H1 (cell line): Measurements from ENCODE around the gene KCNK15. TPM values are rescaled to one million over a fixed set of nuclear protein-coding genes. Genes with fewer than 3 reads are reported as not detected.

Experiments used
- CTCF ChIA-PET: fragments of 300-600 bp; sonication (Branson Sonifier 250); formaldehyde crosslinking; loops from one replicate; lab custom pipeline; 2021; ENCODE audit not compliant: partially characterized antibody; lab: Charles Lee
- POLR2A ChIA-PET: fragments of 300-600 bp; sonication (Branson Sonifier 250); formaldehyde crosslinking; loops from one replicate; lab custom pipeline; 2021; ENCODE audit warnings: inconsistent platforms; ENCODE audit not compliant: partially characterized antibody; lab: Charles Lee
- DNase-seq, 2 experiments: peaks; one replicate each; pipeline versions ENCODE4 v3.0.0 to v3.0.0-alpha.2; 2010 to 2022; ENCODE audit warnings: low spot score in 2 of 2, low read depth in 1 of 2, mixed read lengths in 1 of 2
- FAIRE-seq: peaks from 2 replicates; lab custom pipeline; 2011; peaks lifted over from hg19 to GRCh38; lab: Jason Lieb, UNC
- H2AFZ ChIP-seq: 2 replicates; pipeline ENCODE4 v1.8.1; 2012; ENCODE audit warnings: low read length, inconsistent platforms
- H2AK5ac ChIP-seq: 2 replicates; pipeline ENCODE4 v1.6.1; 2013; ENCODE audit warnings: low read depth, low read length
- H2BK120ac ChIP-seq: replicated peaks from 2 replicates; pipeline ENCODE3; 2013; ENCODE audit warnings: low read depth, low read length, inconsistent platforms
- H2BK12ac ChIP-seq: 2 replicates; pipeline ENCODE4 v1.6.1; 2013; ENCODE audit warnings: low read depth, low read length
- H2BK15ac ChIP-seq: 2 replicates; pipeline ENCODE4 v1.6.1; 2013; ENCODE audit warnings: low read length
- H2BK20ac ChIP-seq: 2 replicates; pipeline ENCODE4 v1.6.1; 2013; ENCODE audit warnings: low read length
- H2BK5ac ChIP-seq: 2 replicates; pipeline ENCODE4 v1.6.1; 2013; ENCODE audit warnings: low read depth, low read length
- H3K14ac ChIP-seq: 2 replicates; pipeline ENCODE4 v1.6.1; 2013; ENCODE audit warnings: inconsistent platforms; ENCODE audit not compliant: insufficient read length
- H3K18ac ChIP-seq: 2 replicates; pipeline ENCODE4 v1.6.1; 2013; ENCODE audit warnings: low read length; ENCODE audit errors: extremely low read depth
- H3K23ac ChIP-seq: 2 replicates; pipeline ENCODE4 v1.6.1; 2013; ENCODE audit warnings: inconsistent platforms; ENCODE audit not compliant: insufficient read length
- H3K23me2 ChIP-seq: 2 replicates; pipeline ENCODE4 v1.6.1; 2013; ENCODE audit warnings: low read depth, low read length
- H3K27ac ChIP-seq: 2 replicates; pipeline ENCODE4 v1.6.1; 2011; ENCODE audit warnings: low read depth, low read length, inconsistent platforms
- H3K27me3 ChIP-seq, 4 experiments: replicated peaks in 1 of 4; 1 replicate in 1 of 4; 2 replicates in 3 of 4; pipeline versions ENCODE4 v1.6.1 to v1.8.1; 2011 to 2013; ENCODE audit warnings: low read length in 3 of 4, mild to moderate bottlenecking in 3 of 4, inconsistent platforms in 2 of 4, mixed read lengths in 2 of 4, moderate library complexity in 1 of 4; ENCODE audit not compliant: control insufficient read depth in 3 of 4, insufficient read depth in 3 of 4; ENCODE audit errors: extremely low read depth in 1 of 4
- H3K36me3 ChIP-seq, 4 experiments: 2 replicates each; pipeline versions ENCODE4 v1.6.1 to v1.8.1; 2011 to 2013; ENCODE audit warnings: mild to moderate bottlenecking in 4 of 4, low read length in 3 of 4, moderate library complexity in 2 of 4, control low read depth in 1 of 4, inconsistent platforms in 1 of 4; ENCODE audit not compliant: insufficient read depth in 4 of 4, control insufficient read depth in 2 of 4
- H3K4ac ChIP-seq: replicated peaks from 2 replicates; pipeline ENCODE3; 2013; ENCODE audit warnings: low read length, low read depth, mixed read lengths, inconsistent platforms; ENCODE audit not compliant: insufficient read length
- H3K4me1 ChIP-seq, 4 experiments: replicated peaks in 1 of 4; 1 replicate in 1 of 4; 2 replicates in 3 of 4; pipeline versions ENCODE4 v1.6.1 to v1.8.1; 2011 to 2013; ENCODE audit warnings: low read length in 3 of 4, inconsistent platforms in 2 of 4, mixed read lengths in 1 of 4; ENCODE audit not compliant: insufficient read depth in 4 of 4, control insufficient read depth in 3 of 4
- H3K4me2 ChIP-seq, 2 experiments: 2 replicates each; pipeline versions ENCODE4 v1.6.1 to v1.8.1; 2011 to 2013; ENCODE audit warnings: low read depth in 2 of 2, low read length in 2 of 2, control low read depth in 1 of 2, inconsistent platforms in 1 of 2, mild to moderate bottlenecking in 1 of 2; ENCODE audit not compliant: insufficient read depth in 1 of 2
- H3K4me3 ChIP-seq, 4 experiments: fragments of 200-600, 300-600 bp in 1 of 4; sonication (generic), shearing (Covaris generic), sonication (Bioruptor Twin) in 1 of 4; 2 replicates each; pipeline versions ENCODE4 v1.5.1 to v1.8.1; 2011 to 2016; ENCODE audit warnings: low read length in 4 of 4, low read depth in 3 of 4, control low read depth in 2 of 4, inconsistent platforms in 2 of 4, mild to moderate bottlenecking in 2 of 4, mixed read lengths in 1 of 4, moderate library complexity in 1 of 4; ENCODE audit not compliant: insufficient read depth in 2 of 4; ENCODE audit errors: extremely low read depth in 1 of 4
- H3K56ac ChIP-seq: replicated peaks from 2 replicates; pipeline ENCODE3; 2013; ENCODE audit warnings: low read depth, mild to moderate bottlenecking, mixed read lengths, low read length, inconsistent platforms; ENCODE audit not compliant: insufficient read length
- H3K79me1 ChIP-seq: 2 replicates; pipeline ENCODE4 v1.6.1; 2013; ENCODE audit warnings: low read depth, low read length, control low read depth
- H3K79me2 ChIP-seq, 2 experiments: 2 replicates each; pipeline versions ENCODE4 v1.6.1 to v1.8.1; 2012 to 2013; ENCODE audit warnings: low read length in 2 of 2, mild to moderate bottlenecking in 2 of 2, inconsistent platforms in 1 of 2; ENCODE audit not compliant: insufficient read depth in 2 of 2, control insufficient read depth in 1 of 2
- H3K9ac ChIP-seq, 4 experiments: replicated peaks in 1 of 4; 1 replicate in 1 of 4; 2 replicates in 3 of 4; pipeline versions ENCODE4 v1.6.1 to v1.8.1; 2011 to 2013; ENCODE audit warnings: low read depth in 3 of 4, low read length in 3 of 4, control low read depth in 2 of 4, mild to moderate bottlenecking in 2 of 4, moderate library complexity in 2 of 4, inconsistent platforms in 1 of 4; ENCODE audit errors: extremely low read depth in 1 of 4
- H3K9me3 ChIP-seq, 2 experiments: 2 replicates each; pipeline versions ENCODE4 v1.6.1 to v1.8.1; 2012 to 2013; ENCODE audit warnings: mild to moderate bottlenecking in 2 of 2, moderate library complexity in 2 of 2, control low read depth in 1 of 2, inconsistent platforms in 1 of 2, low read depth in 1 of 2, low read length in 1 of 2, mixed read lengths in 1 of 2; ENCODE audit not compliant: insufficient read depth in 2 of 2
- H4K20me1 ChIP-seq, 2 experiments: replicated peaks in 1 of 2; 2 replicates each; pipeline versions ENCODE3 to v1.8.1; 2011 to 2013; ENCODE audit warnings: inconsistent platforms in 2 of 2, low read length in 2 of 2, mild to moderate bottlenecking in 1 of 2; ENCODE audit not compliant: insufficient read depth in 2 of 2, control insufficient read depth in 1 of 2
- H4K5ac ChIP-seq: 2 replicates; pipeline ENCODE4 v1.6.1; 2013; ENCODE audit warnings: low read length, low read depth, mixed read lengths, inconsistent platforms; ENCODE audit not compliant: insufficient read length
- H4K8ac ChIP-seq: 2 replicates; pipeline ENCODE4 v1.8.0; 2013; ENCODE audit warnings: mild to moderate bottlenecking, moderate library complexity, low read length, inconsistent platforms; ENCODE audit not compliant: insufficient read depth; ENCODE audit errors: extremely low read depth
- H4K91ac ChIP-seq: replicated peaks from 2 replicates; pipeline ENCODE3; 2013; ENCODE audit warnings: low read length, mixed read lengths, inconsistent platforms; ENCODE audit not compliant: insufficient read length
- CHD2 ChIP-seq: IDR thresholded peaks from 2 replicates; pipeline ENCODE4 v1.6.1; 2012; ENCODE audit warnings: low read length, improper control_type of control experiment
- HDAC2 ChIP-seq, 2 experiments: fragments of 300-600 bp in 1 of 2; sonication (generic) in 1 of 2; IDR thresholded peaks; 2 replicates each; pipeline ENCODE4 v1.6.1; 2011 to 2012; ENCODE audit warnings: low read depth in 2 of 2, low read length in 2 of 2, mild to moderate bottlenecking in 2 of 2, moderate library complexity in 2 of 2, borderline replicate concordance in 1 of 2, inconsistent platforms in 1 of 2
- KDM1A ChIP-seq: fragments of 200-600, 300-600 bp; sonication (generic); IDR thresholded peaks from 2 replicates; pipeline ENCODE4 v1.7.1; 2016; ENCODE audit warnings: mild to moderate bottlenecking, low read length, borderline replicate concordance
- MAFK ChIP-seq: IDR thresholded peaks from 2 replicates; pipeline ENCODE4 v1.6.1; 2012; ENCODE audit warnings: low read depth, mild to moderate bottlenecking, improper control_type of control experiment, low read length
- SP1 ChIP-seq: IDR thresholded peaks from 2 replicates; pipeline ENCODE4 v1.6.1; 2011; ENCODE audit warnings: low read depth, low read length
- WGBS, 2 experiments: shearing (Covaris generic) in 1 of 2; methylation state at CpG; one replicate each; pipeline versions ENCODE4 v1.1.6 to v1.1.7; 2013 to 2015; ENCODE audit warnings: low lambda C conversion rate in 2 of 2, mixed read lengths in 2 of 2, inconsistent platforms in 1 of 2, low coverage in 1 of 2, missing lambda C conversion rate in 1 of 2; ENCODE audit not compliant: insufficient replicate concordance in 2 of 2, insufficient coverage in 1 of 2, insufficient read length in 1 of 2; ENCODE audit errors: extremely low coverage in 1 of 2, missing lambda C conversion rate in 1 of 2; 5-methylcytosine and 5-hydroxymethylcytosine counted together
- polyA plus RNA-seq, 7 experiments: library from polyadenylated mRNA; depleted of rRNA in 3 of 7; stranded (reverse) in 5 of 7; unstranded in 2 of 7; fragments of >200 nt in 5 of 7; fragments of 200-250 nt in 2 of 7; gene quantifications; 1 replicate in 5 of 7; 2 replicates in 1 of 7; 4 replicates in 1 of 7; pipeline versions ENCODE4 v1.2.1 to v1.2.3, GENCODE V29; 2011 to 2013; ENCODE audit warnings: missing spikeins in 2 of 7, mixed read lengths in 2 of 7
- total RNA-seq: library from RNA; stranded (reverse); fragmentation: NEBNext Ultra II Directional; extraction: Animal tissue kit (Norgen Biotek cat#: 25700); gene quantifications from 2 replicates; pipeline ENCODE4 v1.2.1, GENCODE V29; 2021

Gene KCNK15
- total and polyA plus RNA-seq, 2 of the 8 experiments (the other 6 are each of a cell fraction or from before 2014, with no cell fraction given), result 0.24 to 0.33 TPM

- H2AK5ac ChIP-seq, result no peak overlapping the region
- no peak overlapping the region for H3K23ac ChIP-seq
- no peaks in the 10 kb centered on the region for H3K9me3 ChIP-seq
- H2BK120ac ChIP-seq, result no peak overlapping the region
- no peak overlapping the region for H2BK5ac ChIP-seq
- H2AFZ ChIP-seq, result no peak overlapping the region
- no peak overlapping the region for H4K5ac ChIP-seq
- H4K8ac ChIP-seq, result no peak overlapping the region
- H3K4ac ChIP-seq, result no peak overlapping the region
- no peak overlapping the region for H4K91ac ChIP-seq
- no peak overlapping the region for H2BK12ac ChIP-seq
- CTCF ChIA-PET, result interaction anchor here (9.7 to 20.4 kb wide), 4 partner anchors 9 to 42 kb away, joined by 83 to 180 read pairs (median 90); partner anchors contain the start of gene CCN5
- H3K27ac ChIP-seq, result no peak overlapping the region
- H3K79me2 ChIP-seq, result no peaks in the 10 kb centered on the region
- H3K56ac ChIP-seq, result no peak overlapping the region
- no peaks in the 10 kb centered on the region for H3K79me1 ChIP-seq
- H3K4me1 ChIP-seq, result peaks cover 7 to 16% (median 14%) of the 10 kb centered on the region in 4 experiments
- H4K20me1 ChIP-seq, result no peaks in the 10 kb centered on the region
- H3K4me2 ChIP-seq, result no peak overlapping the region
- 78% methylated on average over 5 of the region's 5 CpGs; no CpG with 5 or more reads in 1 of the 2 experiments for WGBS, 2 experiments
- H3K14ac ChIP-seq, result no peak overlapping the region
- H3K27me3 ChIP-seq, result no peaks in the 10 kb centered on the region
- H3K36me3 ChIP-seq, result no peaks in the 10 kb centered on the region
- no peak for DNase-seq
- H3K18ac ChIP-seq, result no peak overlapping the region
- peak in 1 of 2 experiments; percentile 72; a peak in 1 of 4 replicates for TF ChIP-seq HDAC2 (IDR thresholded peaks at IDR 0.05; ENCODE audit: borderline replicate concordance in 1 of 2, low read depth in 2 of 2, low read length in 2 of 2)
- no peak for TF ChIP-seq SP1
- no peak for TF ChIP-seq MAFK
- TF ChIP-seq CHD2, result no peak
- peak; percentile 97 for TF ChIP-seq KDM1A
- TF ChIP-seq, all 59 proteins: peak for 2
- H3K4me3 ChIP-seq, result no peak overlapping the region
- no peaks in the 10 kb centered on the region for H3K23me2 ChIP-seq
- H2BK20ac ChIP-seq, result no peak overlapping the region
- POLR2A ChIA-PET, result no interaction called here
- H3K9ac ChIP-seq, result no peak overlapping the region
- no peak for FAIRE-seq
- no peak overlapping the region for H2BK15ac ChIP-seq
These were observed 19.8 kb upstream of the KCNK15 start for GRCh38 chr20:44725837-44726236.
